ENCODE data around the gene EXOC7. TPM values are rescaled to one million over a fixed set of nuclear protein-coding genes. Genes with fewer than 3 reads are reported as not detected.

EXOC7 gene
- total RNA-seq, 4 donors from 2014 or later, result 113 to 160 (median 134) TPM

Small RNA genes within 50 kb of the gene (small RNA-seq; reads per million reads assigned to genes)
- 0 reads per million in 2 donors for gene MIR6868

Other genes starting within 250 kb of the EXOC7 start
- 10 to 100 TPM; 45.4 to 61.4 (median 53.7) TPM for gene WBP2, start 248.5 kb downstream of the EXOC7 start, total RNA-seq
- gene TRIM47, start 225.2 kb downstream of the EXOC7 start, total RNA-seq, result 10 to 100 TPM; 16.5 to 61.4 (median 45.7) TPM
- gene TRIM65, start 206.8 kb downstream of the EXOC7 start, total RNA-seq, result 10 to 100 TPM; 14.0 to 22.7 (median 16.9) TPM
- 10 to 100 TPM; 61.1 to 95.7 (median 72.9) TPM for gene MRPL38, start 198.9 kb downstream of the EXOC7 start, total RNA-seq
- 10 to 100 TPM in 3 of 4 donors, 1 to 10 TPM in 1; 7.2 to 47.0 (median 25.0) TPM for gene FBF1, start 162.7 kb downstream of the EXOC7 start, total RNA-seq
- gene ACOX1, start 124.6 kb downstream of the EXOC7 start, total RNA-seq, result 100 to 1,000 TPM in 3 of 4 donors, 10 to 100 TPM in 1; 26.4 to 268 (median 193) TPM
- gene TEN1, start 124.5 kb downstream of the EXOC7 start, total RNA-seq, result 10 to 100 TPM in 3 of 4 donors, not detected in 1; 15.2 to 95.1 (median 27.9) TPM
- 10 to 100 TPM; 11.7 to 38.7 (median 23.5) TPM for gene CDK3, start 102.9 kb downstream of the EXOC7 start, total RNA-seq
- gene EVPL, start 76.5 kb downstream of the EXOC7 start, total RNA-seq, result 10 to 100 TPM; 26.4 to 87.8 (median 55.0) TPM
- 10 to 100 TPM; 32.2 to 43.4 (median 32.6) TPM for gene SRP68, start 31.3 kb downstream of the EXOC7 start, total RNA-seq
- under 1 TPM in 1 of 4 donors, not detected in 3; 0.95 TPM for gene GALR2, start 29.0 kb downstream of the EXOC7 start, total RNA-seq
- gene ZACN, start 24.6 kb downstream of the EXOC7 start, total RNA-seq, result not detected
- not detected for gene FOXJ1, start 37.5 kb upstream of the EXOC7 start, total RNA-seq
- gene RNF157, start 136.7 kb upstream of the EXOC7 start, total RNA-seq, result 100 to 1,000 TPM in 2 of 4 donors, 10 to 100 TPM in 2; 73.4 to 115 (median 106) TPM
- 10 to 100 TPM; 14.0 to 74.1 (median 50.4) TPM for gene UBALD2, start 161.6 kb upstream of the EXOC7 start, total RNA-seq
- gene QRICH2, start 204.5 kb upstream of the EXOC7 start, total RNA-seq, result 10 to 100 TPM in 1 of 4 donors, 1 to 10 TPM in 3; 1.2 to 10.7 (median 3.1) TPM